Cardiac fibroblast (primary cell): Measurements from ENCODE around the gene TRIM47.

ENCODE experiments used
- DNase-seq, 2 donors: peaks; one replicate each; pipeline versions ENCODE4 v3.0.0 to v3.0.0-alpha.2; 2010; ENCODE audit warnings: low read depth in 2 of 2
- H3K4me3 ChIP-seq, 2 donors: replicated peaks in 1 of 2; 1 replicate in 1 of 2; 2 replicates in 1 of 2; pipeline ENCODE4 v1.5.1; 2011; ENCODE audit warnings: low read depth in 2 of 2, low read length in 2 of 2, mild to moderate bottlenecking in 2 of 2, moderate library complexity in 1 of 2
- CTCF ChIP-seq: IDR thresholded peaks from one replicate; pipeline ENCODE4 v1.5.1; 2011; ENCODE audit warnings: low read depth, mild to moderate bottlenecking, low read length, inconsistent platforms

The TRIM47 gene

GRCh38 chr17:75845933-75846691, 32.3 kb downstream of the TRIM47 start:
- H3K4me3 ChIP-seq: no peak overlapping the region
- no peak for TF ChIP-seq CTCF
- DNase-seq: no peak

GRCh38 chr17:75845058-75845711, 33.2 kb downstream of the TRIM47 start:
- TF ChIP-seq CTCF: peak; percentile 81
- H3K4me3 ChIP-seq: no peak overlapping the region
- DNase-seq: peak; percentile 71 to 79

- DNase-seq: no peak
Measured at GRCh38 chr17:75844530-75845057, 33.8 kb downstream of the TRIM47 start.

GRCh38 chr17:75843577-75844529, 34.5 kb downstream of the TRIM47 start, which contains the start of gene UNC13D:
TSS of gene UNC13D (minus strand) at chr17:75844404. CDS start at chr17:75844337, 67 bp downstream.
- DNase-seq: no peak
- TF ChIP-seq CTCF: no peak
- H3K4me3 ChIP-seq: no peak within 1 kb of the TSS

More at GRCh38 chr17:75844530-75845057, 33.8 kb downstream of the TRIM47 start:
- no peak for TF ChIP-seq CTCF
- H3K4me3 ChIP-seq: no peak overlapping the region

- no peak overlapping the region for H3K4me3 ChIP-seq
- DNase-seq: no peak
- no peak for TF ChIP-seq CTCF
Measured at GRCh38 chr17:75842963-75843576, 35.3 kb downstream of the TRIM47 start.

- DNase-seq: no peak
- no peak overlapping the region for H3K4me3 ChIP-seq
- TF ChIP-seq CTCF: no peak
Measured at GRCh38 chr17:75842411-75842810, 36.0 kb downstream of the TRIM47 start.
